ENCODE results near the gene DHRS1. TPM values are rescaled to one million over a fixed set of nuclear protein-coding genes. Genes with fewer than 3 reads are reported as not detected.

Gene DHRS1
- total and polyA plus RNA-seq, 9 of the 15 experiments (the other 6 are each of a cell fraction or from before 2014, with no cell fraction given), result 7.3 to 33.6 (median 13.3) TPM

DNA sequence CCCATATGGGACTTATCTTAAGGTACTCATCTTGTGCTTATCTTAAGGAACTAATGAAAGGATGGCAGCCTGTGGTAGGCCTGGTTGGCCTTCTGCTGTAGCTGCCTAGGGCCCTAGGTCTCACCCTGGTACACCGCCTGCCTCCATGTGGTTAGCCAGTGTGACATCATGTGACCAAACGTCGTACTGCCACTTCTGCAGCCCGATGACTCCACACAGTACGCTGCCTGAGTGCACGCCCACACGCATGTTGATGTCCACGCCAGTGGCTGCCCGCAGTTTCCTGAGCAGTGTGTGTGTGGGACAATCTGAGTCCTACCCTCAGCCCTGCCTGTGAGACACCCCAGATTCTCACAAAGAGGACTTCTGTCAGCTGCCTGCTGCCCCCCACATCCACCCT, 30.2 kb upstream of the DHRS1 start (continued):
- TF ChIP-seq, protein P1, sequence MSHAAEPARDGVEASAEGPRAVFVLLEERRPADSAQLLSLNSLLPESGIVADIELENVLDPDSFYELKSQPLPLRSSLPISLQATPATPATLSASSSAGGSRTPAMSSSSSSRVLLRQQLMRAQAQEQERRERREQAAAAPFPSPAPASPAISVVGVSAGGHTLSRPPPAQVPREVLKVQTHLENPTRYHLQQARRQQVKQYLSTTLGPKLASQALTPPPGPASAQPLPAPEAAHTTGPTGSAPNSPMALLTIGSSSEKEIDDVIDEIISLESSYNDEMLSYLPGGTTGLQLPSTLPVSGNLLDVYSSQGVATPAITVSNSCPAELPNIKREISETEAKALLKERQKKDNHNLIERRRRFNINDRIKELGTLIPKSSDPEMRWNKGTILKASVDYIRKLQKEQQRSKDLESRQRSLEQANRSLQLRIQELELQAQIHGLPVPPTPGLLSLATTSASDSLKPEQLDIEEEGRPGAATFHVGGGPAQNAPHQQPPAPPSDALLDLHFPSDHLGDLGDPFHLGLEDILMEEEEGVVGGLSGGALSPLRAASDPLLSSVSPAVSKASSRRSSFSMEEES (CRISPR knock-in tag; IDR thresholded peaks at IDR 0.05), result peak; percentile 57
- TF ChIP-seq, protein P2, sequence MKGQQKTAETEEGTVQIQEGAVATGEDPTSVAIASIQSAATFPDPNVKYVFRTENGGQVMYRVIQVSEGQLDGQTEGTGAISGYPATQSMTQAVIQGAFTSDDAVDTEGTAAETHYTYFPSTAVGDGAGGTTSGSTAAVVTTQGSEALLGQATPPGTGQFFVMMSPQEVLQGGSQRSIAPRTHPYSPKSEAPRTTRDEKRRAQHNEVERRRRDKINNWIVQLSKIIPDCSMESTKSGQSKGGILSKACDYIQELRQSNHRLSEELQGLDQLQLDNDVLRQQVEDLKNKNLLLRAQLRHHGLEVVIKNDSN (CRISPR knock-in tag; IDR thresholded peaks at IDR 0.05), result peak; percentile 63

DNA sequence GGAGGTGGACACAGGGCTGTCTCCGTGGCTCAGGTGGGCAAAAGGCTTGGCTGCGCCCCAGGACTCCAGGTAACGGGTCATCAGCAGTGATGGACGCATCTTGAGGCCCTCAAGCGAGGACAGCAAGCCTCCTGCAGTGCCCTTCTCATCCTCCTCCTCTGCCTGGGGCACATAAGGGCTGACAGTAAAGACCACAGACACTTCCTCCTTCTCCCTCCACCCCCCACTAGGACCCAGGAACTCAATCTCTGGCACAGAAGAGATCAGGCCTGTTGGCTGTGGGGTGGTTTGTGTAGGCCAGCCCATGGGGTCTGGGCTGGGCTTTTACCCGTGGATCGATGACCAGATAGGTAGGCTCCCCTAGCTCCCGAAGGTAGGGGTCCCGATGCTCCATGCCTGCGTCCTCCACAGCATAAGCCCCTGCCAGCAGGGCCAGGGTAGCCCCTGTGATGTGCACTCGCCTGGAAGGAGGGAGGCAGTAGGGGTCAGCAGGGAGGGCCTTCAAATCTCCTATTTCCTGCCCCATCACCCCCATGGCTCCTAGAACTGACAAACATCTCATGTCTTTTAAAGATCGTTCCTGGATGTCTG, 29.6 kb upstream of the DHRS1 start:
- FAIRE-seq (no peak), DNase-seq (ENCODE audit: extremely low read depth in 1 of 4, low spot score in 3 of 4) (no peak), ATAC-seq (no peak)
- ChIA-PET CTCF (ENCODE audit: low intra/inter-chr PET ratio) (interaction anchor here (1.5 kb wide), 1 partner anchor 107 kb away, joined by 5 read pairs; no protein-coding TSS in a partner anchor), POLR2A (interaction anchor here (1.0 kb wide), 1 partner anchor 113 kb away, joined by 3 read pairs; no protein-coding TSS in a partner anchor)
- Histone ChIP-seq H3K27me3 (ENCODE audit: control insufficient read depth in 2 of 2, insufficient read depth in 2 of 2, low read length in 2 of 2) (no peaks in the 10 kb centered on the region), H3K79me2 (ENCODE audit: control insufficient read depth, insufficient read depth, low read length) (no peaks in the 10 kb centered on the region), H4K20me1 (replicated peaks; ENCODE audit: control insufficient read depth, insufficient read depth, low read length) (no peaks in the 10 kb centered on the region), H3K4me1 (replicated peaks in 1 of 2; ENCODE audit: control insufficient read depth in 2 of 2, insufficient read depth in 2 of 2, low read length in 2 of 2) (peaks cover 5 to 27% of the 10 kb centered on the region in 2 experiments; a peak in 4 of 5 replicates), H3K9me3 (replicated peaks; ENCODE audit: control insufficient read depth, insufficient read depth, low read depth, low read length) (no peaks in the 10 kb centered on the region), H3K9ac (ENCODE audit: insufficient read depth in 1 of 2, low read depth in 2 of 2, low read length in 2 of 2) (0 out of 4 replicates have a peak overlapping the region, but pooled peaks of 1 of the 2 experiments have one; percentile 26), H3K4me2 (ENCODE audit: insufficient read depth, low read length) (no peak overlapping the region), H3K4me3 (no peak overlapping the region), H2AFZ (ENCODE audit: low read depth, low read length) (no peak overlapping the region), H3K36me3 (ENCODE audit: control insufficient read depth, insufficient read depth, low read length) (no peaks in the 10 kb centered on the region), H3K9me1 (ENCODE audit: control insufficient read depth, insufficient read depth, low read length) (no peaks in the 10 kb centered on the region), H3K27ac (ENCODE audit: extremely low read depth, low read depth, low read length) (no peak overlapping the region)
- no peak for TF ChIP-seq ZNF311 (CRISPR knock-in tag; IDR thresholded peaks at IDR 0.05)
- no peak for TF ChIP-seq SMAD2 (IDR thresholded peaks at IDR 0.05; ENCODE audit: low read depth, low read length)
- TF ChIP-seq, protein P3, sequence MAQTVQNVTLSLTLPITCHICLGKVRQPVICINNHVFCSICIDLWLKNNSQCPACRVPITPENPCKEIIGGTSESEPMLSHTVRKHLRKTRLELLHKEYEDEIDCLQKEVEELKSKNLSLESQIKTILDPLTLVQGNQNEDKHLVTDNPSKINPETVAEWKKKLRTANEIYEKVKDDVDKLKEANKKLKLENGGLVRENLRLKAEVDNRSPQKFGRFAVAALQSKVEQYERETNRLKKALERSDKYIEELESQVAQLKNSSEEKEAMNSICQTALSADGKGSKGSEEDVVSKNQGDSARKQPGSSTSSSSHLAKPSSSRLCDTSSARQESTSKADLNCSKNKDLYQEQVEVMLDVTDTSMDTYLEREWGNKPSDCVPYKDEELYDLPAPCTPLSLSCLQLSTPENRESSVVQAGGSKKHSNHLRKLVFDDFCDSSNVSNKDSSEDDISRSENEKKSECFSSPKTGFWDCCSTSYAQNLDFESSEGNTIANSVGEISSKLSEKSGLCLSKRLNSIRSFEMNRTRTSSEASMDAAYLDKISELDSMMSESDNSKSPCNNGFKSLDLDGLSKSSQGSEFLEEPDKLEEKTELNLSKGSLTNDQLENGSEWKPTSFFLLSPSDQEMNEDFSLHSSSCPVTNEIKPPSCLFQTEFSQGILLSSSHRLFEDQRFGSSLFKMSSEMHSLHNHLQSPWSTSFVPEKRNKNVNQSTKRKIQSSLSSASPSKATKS (CRISPR knock-in tag; IDR thresholded peaks at IDR 0.05), result no peak
- no peak for TF ChIP-seq CREM (IDR thresholded peaks at IDR 0.05; ENCODE audit: low read depth)
- TF ChIP-seq HCFC1 (IDR thresholded peaks at IDR 0.05; ENCODE audit: low read depth, low read length), result no peak
- TF ChIP-seq ZNF253 (CRISPR knock-in tag; conservative IDR thresholded peaks at IDR 0.05), result no peak
- TF ChIP-seq, protein P4, sequence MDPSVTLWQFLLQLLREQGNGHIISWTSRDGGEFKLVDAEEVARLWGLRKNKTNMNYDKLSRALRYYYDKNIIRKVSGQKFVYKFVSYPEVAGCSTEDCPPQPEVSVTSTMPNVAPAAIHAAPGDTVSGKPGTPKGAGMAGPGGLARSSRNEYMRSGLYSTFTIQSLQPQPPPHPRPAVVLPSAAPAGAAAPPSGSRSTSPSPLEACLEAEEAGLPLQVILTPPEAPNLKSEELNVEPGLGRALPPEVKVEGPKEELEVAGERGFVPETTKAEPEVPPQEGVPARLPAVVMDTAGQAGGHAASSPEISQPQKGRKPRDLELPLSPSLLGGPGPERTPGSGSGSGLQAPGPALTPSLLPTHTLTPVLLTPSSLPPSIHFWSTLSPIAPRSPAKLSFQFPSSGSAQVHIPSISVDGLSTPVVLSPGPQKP (CRISPR knock-in tag; IDR thresholded peaks at IDR 0.05), result no peak
- TF ChIP-seq, protein P5, sequence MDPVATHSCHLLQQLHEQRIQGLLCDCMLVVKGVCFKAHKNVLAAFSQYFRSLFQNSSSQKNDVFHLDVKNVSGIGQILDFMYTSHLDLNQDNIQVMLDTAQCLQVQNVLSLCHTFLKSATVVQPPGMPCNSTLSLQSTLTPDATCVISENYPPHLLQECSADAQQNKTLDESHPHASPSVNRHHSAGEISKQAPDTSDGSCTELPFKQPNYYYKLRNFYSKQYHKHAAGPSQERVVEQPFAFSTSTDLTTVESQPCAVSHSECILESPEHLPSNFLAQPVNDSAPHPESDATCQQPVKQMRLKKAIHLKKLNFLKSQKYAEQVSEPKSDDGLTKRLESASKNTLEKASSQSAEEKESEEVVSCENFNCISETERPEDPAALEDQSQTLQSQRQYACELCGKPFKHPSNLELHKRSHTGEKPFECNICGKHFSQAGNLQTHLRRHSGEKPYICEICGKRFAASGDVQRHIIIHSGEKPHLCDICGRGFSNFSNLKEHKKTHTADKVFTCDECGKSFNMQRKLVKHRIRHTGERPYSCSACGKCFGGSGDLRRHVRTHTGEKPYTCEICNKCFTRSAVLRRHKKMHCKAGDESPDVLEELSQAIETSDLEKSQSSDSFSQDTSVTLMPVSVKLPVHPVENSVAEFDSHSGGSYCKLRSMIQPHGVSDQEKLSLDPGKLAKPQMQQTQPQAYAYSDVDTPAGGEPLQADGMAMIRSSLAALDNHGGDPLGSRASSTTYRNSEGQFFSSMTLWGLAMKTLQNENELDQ (CRISPR knock-in tag; IDR thresholded peaks at IDR 0.05; ENCODE audit: borderline replicate concordance), result no peak
- TF ChIP-seq MAZ (CRISPR knock-in tag; conservative IDR thresholded peaks at IDR 0.05 in 1 of 2, IDR thresholded peaks at IDR 0.05 in 1 of 2), result no peak
- in situ Hi-C loops (cut with MboI), result loop anchor here (25.0 kb wide), 1 partner anchor 358 kb away; no protein-coding TSS in a partner anchor
- WGBS (ENCODE audit: insufficient coverage, low coverage, missing lambda C conversion rate), result 58% methylated on average over 11 of the region's 12 CpGs
- intact Hi-C loops (cut with micrococcal nuclease), result no loop called here
- no TSS peak for BruUV-seq (replicated peaks)

Measured in K562 (cell line).